GM15510 (cell line): ENCODE data around the gene KIAA1328.

Experiments
- POLR2A ChIP-seq: IDR thresholded peaks from 3 replicates; pipeline ENCODE4 v1.6.1; 2011; ENCODE audit warnings: borderline replicate concordance; ENCODE audit not compliant: insufficient read length; ENCODE audit errors: extremely low read depth

Gene KIAA1328

DNA sequence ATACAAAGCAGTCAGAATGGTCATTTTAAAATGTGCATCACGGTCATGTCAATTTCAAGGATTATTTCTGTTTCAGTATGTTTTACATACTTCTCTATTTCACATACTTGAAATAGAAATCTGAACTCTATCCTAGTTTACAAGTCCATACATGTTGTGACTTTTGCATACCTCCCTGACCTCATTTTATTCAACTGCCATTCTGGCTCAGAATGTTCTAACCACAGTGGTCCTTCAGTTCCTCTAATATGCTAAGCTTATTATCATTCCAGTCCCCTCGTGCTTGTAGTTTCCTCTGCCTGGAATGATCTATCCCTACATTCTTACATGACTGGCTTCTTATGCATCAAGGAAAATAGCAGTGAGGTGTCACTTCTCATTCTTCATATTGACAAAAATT is 295.6 kb downstream of the KIAA1328 start:
- TF ChIP-seq POLR2A, result no peak

- TF ChIP-seq POLR2A, result no peak
Observed at GRCh38 chr18:37135177-37135576, 306.2 kb downstream of the KIAA1328 start.

DNA sequence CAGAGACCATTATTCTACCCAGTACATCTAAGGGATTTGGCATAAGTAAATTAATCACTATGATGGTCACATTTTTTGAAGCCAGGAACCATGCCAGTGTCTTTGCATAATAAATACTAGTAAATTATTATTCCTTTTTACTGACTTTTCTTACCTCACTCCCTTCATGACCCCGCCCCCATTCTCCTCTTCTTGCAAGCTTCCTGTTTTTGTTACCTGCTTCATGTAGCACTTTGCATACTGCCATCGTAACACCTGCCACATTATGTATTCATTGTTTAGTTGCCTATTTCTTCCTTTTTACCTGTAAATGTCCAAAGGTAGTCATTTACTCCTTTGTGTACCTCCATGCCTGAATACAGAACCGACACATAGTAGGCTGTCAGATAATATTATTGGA is 309.5 kb downstream of the KIAA1328 start:
- TF ChIP-seq POLR2A, result no peak

GRCh38 chr18:37139876-37140275 is 310.9 kb downstream of the KIAA1328 start:
- TF ChIP-seq POLR2A, result no peak

GRCh38 chr18:37144921-37145320 is 316.0 kb downstream of the KIAA1328 start:
- no peak for TF ChIP-seq POLR2A

- no peak for TF ChIP-seq POLR2A
Observed at GRCh38 chr18:37156330-37156942, 327.5 kb downstream of the KIAA1328 start.

DNA sequence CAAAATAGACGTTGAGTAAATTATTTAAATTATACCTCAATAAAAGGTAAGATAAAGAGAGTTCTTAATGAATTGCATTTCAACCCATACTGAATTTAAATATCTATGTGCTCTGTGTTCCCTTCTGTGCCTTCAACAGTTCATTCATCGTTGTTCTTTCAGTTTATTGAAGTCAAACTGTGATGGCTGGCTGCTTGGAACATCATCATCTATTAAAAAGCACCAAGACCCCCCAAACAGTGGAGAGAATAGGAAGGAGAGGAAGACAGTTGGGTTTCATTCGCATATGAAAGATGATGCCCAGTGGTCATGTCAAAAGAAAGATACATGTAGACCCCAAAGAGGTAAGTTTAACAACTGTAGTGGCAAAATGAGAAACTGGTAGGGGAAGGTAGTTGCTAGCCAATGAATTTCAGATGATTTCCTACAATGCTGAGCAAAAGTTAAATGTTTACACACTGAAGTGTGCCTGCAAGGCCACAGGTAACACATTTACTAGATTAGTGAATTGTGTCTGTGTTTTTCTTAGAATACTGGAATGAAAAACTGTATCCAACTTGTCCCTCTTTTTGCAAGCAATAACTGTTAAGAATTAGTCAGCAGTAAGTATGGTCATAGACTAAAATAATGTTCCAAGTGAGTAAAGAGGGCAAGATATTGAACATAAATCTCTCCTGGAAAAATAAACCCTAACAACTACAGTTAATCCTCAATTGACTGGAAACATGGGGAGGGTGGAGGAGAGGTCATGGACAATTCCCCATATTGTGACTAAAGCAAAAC is 331.3 kb downstream of the KIAA1328 start:
- no peak for TF ChIP-seq POLR2A

- no peak for TF ChIP-seq POLR2A
Observed at GRCh38 chr18:37161491-37161890, 332.6 kb downstream of the KIAA1328 start.

GRCh38 chr18:37162551-37162950 is 333.6 kb downstream of the KIAA1328 start:
- no peak for TF ChIP-seq POLR2A

DNA sequence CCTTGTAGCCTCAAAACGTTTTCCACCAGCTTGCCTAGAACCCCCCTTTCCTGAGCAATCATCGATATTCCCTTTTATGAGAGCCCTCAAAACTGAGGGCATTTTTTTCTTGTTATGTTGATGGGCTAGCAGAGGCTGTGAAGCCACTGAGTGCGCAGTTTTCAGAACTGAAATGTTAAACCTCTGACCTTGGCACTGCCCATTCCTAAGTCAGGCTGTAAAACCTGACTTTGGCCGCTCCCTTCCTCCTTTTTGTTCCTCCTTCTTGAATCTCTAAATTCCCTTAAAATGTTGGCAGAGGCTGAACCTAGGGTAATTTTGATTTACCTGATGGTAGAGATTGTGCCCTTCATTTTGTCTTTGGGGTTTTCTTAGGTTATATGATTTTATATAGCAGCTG is 334.2 kb downstream of the KIAA1328 start:
- TF ChIP-seq POLR2A, result no peak

GRCh38 chr18:37166491-37166890 is 337.6 kb downstream of the KIAA1328 start:
- no peak for TF ChIP-seq POLR2A

- no peak for TF ChIP-seq POLR2A
Observed at GRCh38 chr18:37170984-37171383, 342.1 kb downstream of the KIAA1328 start.

GRCh38 chr18:37173384-37173783 is 344.5 kb downstream of the KIAA1328 start:
- no peak for TF ChIP-seq POLR2A

GRCh38 chr18:37175727-37176620 is 347.0 kb downstream of the KIAA1328 start:
- no peak for TF ChIP-seq POLR2A

DNA sequence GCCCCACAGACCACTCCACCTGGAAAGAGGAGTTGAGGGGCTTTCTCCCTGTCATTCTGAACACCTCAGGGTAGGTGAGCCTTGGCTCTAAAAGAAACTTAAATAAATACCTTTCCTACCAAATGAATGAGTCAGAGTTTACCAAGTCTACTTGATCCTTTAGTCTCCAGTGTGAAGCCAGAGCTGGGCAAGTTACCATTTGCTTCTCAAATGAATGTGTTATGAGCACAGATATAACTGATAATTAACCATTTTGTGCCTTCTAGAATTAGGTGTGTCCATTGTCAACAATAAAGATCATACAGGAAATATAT is 347.7 kb downstream of the KIAA1328 start:
- TF ChIP-seq POLR2A, result no peak

DNA sequence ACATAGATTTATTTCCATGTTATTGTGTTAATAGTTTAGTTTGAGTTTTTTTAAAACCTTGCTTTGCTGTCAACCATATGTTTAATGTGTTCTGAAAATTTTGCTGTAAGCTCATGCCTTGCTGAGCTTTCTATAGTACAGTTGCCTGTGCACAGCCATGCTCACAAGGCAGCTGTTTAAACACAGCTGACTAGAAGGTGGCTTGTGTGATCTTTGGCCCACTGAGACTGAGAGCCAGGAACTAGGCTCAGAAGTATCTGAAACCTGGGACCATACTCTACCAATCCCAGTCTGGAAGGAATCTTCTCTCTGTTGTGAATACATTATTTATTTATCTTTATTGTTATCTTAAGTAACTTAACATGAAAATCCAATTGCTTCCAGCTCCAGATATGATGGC is 350.5 kb downstream of the KIAA1328 start:
- no peak for TF ChIP-seq POLR2A

DNA sequence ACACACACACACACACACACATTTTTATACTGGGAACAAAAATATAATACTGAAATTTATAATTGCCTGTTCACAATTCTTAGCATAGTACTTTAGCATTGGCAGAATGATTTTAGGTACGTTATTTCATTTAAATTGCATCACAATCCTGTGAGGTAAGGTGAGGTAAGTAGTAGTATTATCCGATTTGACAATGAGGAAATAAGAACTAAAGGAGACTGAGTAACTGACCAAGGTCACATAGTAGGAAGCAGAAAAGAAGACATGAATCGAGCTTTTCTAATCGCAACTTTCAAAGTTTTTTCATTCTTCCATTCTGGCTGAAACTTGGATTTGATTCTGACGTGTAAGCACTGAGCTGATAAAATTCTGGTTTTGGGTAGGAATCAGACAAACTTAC is 351.2 kb downstream of the KIAA1328 start:
- TF ChIP-seq POLR2A, result no peak
